UCSD-AML1 (cell line): ENCODE data around the gene SHBG.
"Not testable (repeated sequence)": the region's sequence is repeated elsewhere in the genome, so short reads cannot be mapped to it uniquely, and the experiment has no call there.

ENCODE experiments used
- DNase-seq: peaks from one replicate; lab custom pipeline; 2025; ENCODE audit not compliant: unreplicated experiment; lab: John Stamatoyannopoulos, UW

SHBG gene

DNA sequence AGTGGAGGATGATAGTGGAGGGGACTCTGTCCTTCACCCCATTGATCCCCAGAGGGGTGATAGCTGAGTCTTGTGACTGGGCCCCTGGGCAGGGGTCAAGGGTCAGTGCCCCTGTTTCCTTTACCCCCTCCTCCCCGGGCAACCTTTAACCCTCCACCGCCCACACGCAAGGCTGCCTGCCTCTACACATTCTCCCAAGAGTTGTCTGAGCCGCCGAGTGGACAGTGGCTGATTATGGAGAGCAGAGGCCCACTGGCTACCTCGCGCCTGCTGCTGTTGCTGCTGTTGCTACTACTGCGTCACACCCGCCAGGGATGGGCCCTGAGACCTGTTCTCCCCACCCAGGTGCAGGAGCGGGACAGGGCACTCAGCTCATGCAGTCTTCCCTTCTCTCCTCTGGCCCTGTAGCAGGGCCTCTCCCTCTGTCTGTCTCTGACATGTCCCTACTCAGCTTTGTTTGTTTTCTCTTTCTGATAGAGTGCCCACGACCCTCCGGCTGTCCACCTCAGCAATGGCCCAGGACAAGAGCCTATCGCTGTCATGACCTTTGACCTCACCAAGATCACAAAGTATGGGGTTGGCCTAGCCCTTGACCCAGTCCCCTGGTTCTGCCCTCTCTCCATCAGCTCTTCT is at the start of gene SHBG:
TSS of gene SHBG (plus strand) at position 197 of the 633 bp plus-strand sequence. CDS start at position 235, 38 bp downstream.
- DNase-seq: no peak

DNA sequence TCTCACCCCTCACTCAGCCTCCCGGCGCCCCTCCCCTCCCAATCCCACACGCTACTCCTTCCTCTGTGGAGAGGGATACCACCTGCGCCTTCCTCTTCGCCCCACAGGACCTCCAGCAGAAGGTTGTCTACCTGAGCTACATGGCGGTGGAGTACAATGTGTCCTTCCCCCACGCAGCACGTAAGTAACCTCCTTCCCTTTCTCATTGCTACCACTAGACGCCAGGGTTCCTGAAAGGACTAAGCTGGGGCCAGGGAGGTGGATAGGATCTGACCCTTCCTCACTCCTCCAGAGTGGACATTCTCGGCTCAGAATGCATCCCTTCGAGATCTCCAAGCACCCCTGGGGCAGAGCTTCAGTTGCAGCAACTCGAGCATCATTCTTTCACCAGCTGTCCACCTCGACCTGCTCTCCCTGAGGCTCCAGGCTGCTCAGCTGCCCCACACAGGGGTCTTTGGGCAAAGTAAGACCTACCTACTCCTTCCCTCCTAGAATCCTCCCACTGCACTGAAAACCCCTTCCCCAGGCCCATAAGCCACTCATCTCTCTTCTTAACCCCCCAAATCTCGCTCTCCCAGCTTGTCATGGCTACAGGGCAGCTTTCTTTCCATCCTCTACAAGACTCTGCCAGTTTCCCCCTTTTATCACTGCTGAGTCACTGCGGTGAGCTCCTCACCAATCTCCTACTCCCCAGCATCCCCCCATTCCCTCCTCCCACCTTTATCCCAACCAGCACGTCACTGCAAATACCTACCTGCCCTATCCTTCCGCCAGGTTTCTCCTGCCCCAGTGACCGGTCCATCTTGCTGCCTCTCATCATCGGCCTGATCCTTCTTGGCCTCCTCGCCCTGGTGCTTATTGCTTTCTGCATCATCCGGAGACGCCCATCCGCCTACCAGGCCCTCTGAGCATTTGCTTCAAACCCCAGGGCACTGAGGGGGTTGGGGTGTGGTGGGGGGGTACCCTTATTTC is 49.0 kb upstream of the SHBG start:
- DNase-seq: no peak

GRCh38 chr17:7582396-7583252 is 47.3 kb upstream of the SHBG start:
- DNase-seq: no peak

GRCh38 chr17:7583253-7584109 is 46.5 kb upstream of the SHBG start, which contains the start of gene MPDU1:
MPDU1 (plus strand) TSS chr17:7583852; CDS start chr17:7583863, 11 bp downstream.
- peak; percentile 94 for DNase-seq

DNA sequence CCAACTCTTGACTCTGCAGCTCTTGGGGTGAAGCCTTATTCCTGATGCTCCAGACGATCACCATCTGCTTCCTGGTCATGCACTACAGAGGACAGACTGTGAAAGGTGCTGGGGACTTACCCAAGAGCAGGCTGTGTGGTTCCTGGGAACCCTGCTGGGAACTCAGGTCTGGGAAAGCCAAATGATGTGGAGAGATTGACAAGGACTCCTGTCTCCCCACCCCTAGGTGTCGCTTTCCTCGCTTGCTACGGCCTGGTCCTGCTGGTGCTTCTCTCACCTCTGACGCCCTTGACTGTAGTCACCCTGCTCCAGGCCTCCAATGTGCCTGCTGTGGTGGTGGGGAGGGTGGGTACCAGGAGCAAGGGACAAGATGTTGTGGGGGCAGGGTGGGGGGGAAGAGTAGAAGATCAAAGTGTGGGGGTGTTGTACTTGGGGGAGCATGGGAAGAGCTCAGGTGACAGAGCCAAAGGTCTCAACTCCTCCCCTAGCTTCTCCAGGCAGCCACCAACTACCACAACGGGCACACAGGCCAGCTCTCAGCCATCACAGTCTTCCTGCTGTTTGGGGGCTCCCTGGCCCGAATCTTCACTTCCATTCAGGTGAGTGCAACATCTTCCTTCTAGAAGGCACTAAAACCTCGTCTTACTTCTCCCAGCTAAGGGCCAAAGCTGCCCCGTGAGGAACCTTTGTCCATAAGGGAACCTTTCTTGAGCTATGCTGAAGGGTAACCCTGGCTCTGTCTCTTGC is 43.1 kb upstream of the SHBG start:
- DNase-seq: no peak

- DNase-seq: no peak
Observed at GRCh38 chr17:7587420-7588151, 42.3 kb upstream of the SHBG start.

- no peak for DNase-seq
Observed at GRCh38 chr17:7588553-7589203, 41.3 kb upstream of the SHBG start.

DNA sequence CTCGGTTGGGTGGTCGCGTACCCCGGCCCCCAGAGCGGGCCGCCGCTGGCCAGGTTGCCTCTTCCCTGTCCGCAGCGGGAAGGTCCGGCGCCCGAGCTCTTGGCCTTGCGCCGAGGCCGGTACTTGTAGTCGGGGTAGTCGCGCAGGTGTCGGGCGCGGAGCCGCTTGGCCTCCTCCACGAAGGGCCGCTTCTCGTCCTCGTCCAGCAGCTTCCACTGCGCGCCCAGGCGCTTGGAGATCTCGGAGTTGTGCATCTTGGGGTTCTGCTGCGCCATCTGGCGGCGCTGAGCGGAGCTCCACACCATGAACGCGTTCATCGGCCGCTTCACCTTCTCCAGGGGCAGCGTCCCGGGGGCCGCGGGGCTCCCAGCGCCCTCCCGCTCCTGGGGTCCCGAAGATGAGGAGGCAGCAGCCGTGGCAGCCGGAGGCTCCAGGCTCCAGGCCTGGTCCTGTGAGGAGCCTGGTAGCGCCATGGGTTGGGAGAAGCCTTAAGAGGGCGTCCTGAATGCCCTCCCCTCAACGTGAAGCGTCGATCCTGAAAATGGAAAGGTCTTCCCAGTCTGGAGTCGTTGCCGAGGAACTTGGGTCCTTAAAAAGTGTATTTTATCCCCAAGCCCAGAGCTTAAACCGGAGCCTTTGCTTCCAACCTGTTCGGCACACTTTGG is 40.6 kb upstream of the SHBG start:
- DNase-seq: no peak

- no peak for DNase-seq
Observed at GRCh38 chr17:7589891-7590691, 39.8 kb upstream of the SHBG start, which contains the start of gene SOX15. SOX15 (minus strand) TSS chr17:7590094; CDS start chr17:7589676, 418 bp downstream.

DNA sequence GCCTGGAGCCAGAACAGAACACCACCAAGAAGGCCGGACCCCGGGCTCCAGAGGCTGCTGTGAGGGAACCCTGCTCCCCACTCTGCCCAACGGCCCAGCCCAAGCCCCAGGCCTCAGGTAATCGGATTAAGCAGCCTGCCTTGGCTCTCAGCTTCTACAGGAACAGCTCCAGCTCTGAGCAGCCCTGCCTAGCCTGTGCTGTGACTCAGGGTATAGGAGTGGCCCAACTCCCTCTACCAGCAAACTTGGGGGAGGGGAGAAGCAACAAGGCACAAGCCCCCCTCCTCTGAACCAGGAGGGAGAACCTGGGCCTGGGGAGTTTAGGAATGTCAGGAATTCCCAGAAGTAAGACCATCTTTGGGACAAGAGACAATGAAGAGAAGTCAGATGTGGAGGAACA is 39.2 kb upstream of the SHBG start:
- no peak for DNase-seq

- DNase-seq: no peak
Observed at GRCh38 chr17:7591596-7591995, 38.3 kb upstream of the SHBG start.

DNA sequence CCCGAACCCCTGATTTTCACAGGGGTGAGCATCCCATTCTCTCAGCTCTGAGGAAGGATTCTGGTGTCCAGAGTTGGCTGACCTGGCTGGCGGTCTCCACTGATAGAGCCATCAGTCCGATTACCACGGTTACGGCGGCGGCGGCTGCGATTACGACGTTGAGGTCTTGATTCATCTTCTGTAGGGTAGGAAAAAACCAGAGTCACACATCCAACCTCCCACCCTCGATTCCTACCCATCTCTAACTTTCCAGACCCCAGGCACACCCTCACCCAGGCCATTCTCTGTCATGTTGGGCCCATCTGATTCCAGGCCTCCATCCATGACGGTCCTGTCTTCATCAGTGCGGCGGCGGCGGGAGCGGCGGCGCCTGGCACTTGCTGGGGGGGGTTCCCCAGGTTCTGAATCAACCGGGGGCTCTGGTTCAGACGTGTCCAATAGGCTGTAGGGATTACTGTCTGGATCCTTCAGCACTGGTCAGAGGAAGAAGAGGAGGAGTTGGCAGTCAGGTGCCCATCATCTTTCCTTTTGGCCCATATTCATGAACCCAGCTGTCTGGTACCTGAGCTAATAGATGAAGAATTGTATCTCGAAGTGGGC is 37.4 kb upstream of the SHBG start:
- no peak for DNase-seq

DNA sequence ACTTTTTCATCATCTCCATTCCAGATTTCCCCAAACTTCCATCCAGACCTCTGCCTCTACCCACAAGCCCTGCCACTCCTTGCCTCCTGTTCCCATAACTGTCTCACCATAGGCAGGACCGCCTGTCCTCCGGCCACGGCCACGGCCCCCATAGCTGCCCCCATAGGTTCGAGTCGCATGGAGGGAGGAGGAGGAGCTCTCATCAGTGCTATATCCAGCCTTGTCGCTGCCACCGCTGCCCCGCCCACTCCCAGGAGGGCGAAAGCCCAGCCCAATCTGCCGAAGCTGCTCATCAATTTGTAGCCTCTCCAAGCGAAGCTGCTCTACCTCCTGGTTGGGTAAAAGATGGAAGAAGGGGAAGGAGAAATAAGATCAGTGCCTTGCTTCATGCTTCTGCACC is 36.6 kb upstream of the SHBG start:
- no peak for DNase-seq

GRCh38 chr17:7597561-7597960 is 32.4 kb upstream of the SHBG start:
- not testable (repeated sequence) for DNase-seq

- no peak for DNase-seq
Observed at GRCh38 chr17:7606280-7606679, 23.7 kb upstream of the SHBG start.

DNA sequence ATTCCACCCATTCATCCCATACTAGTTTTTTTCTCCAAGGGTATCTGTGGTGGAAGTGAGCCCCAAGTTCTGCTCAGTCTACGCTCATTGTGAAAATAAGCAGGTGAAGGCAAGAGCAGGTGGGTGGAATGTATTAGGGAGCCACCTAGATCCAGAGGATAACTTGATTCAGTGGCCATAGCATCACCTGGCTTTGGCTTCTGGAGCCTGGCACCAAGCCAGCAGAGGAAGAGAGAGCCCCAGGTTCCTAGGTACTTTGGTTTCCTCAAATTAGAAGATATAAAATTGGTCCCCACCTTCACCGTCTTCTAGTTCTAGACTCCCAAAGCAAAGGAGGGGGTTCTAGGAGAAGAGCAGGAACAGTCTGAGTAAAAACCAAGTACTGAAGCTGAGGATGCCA is 19.3 kb upstream of the SHBG start:
- no peak for DNase-seq
